Neural cell (in vitro differentiated cells): ENCODE measurements around the gene HS3ST3A1. TPM values are rescaled to one million over a fixed set of nuclear protein-coding genes. Genes with fewer than 3 reads are reported as not detected.

Source experiments
- H2AFZ ChIP-seq: fragments of 200-600, 300-800 bp; sonication (generic), shearing (Covaris generic); 2 replicates; pipeline ENCODE4 v1.6.0; 2014; ENCODE audit warnings: low read depth, mild to moderate bottlenecking, antibody characterized with exemption, low read length, moderate library complexity
- H3F3A ChIP-seq: fragments of 200-600 bp; shearing (Covaris generic); 2 replicates; pipeline ENCODE4 v1.6.1; 2016; ENCODE audit warnings: mild to moderate bottlenecking, moderate library complexity, mixed read lengths, antibody characterized with exemption, low read length; ENCODE audit not compliant: insufficient read depth, poor library complexity, severe bottlenecking
- H3K27ac ChIP-seq: fragments of 200-600, 300-800 bp; sonication (generic), shearing (Covaris generic); 2 replicates; pipeline ENCODE4 v1.5.1; 2014; ENCODE audit warnings: mild to moderate bottlenecking, low read length, moderate library complexity
- H3K27me3 ChIP-seq: fragments of 300-800, 200-600 bp; sonication (generic), shearing (Covaris generic); 2 replicates; pipeline ENCODE4 v1.6.0; 2014; ENCODE audit warnings: mild to moderate bottlenecking, low read depth, low read length, moderate library complexity; ENCODE audit not compliant: insufficient read depth
- H3K36me3 ChIP-seq: fragments of 300-800, 200-600 bp; sonication (generic), shearing (Covaris generic); 2 replicates; pipeline ENCODE4 v1.5.1; 2014; ENCODE audit warnings: mild to moderate bottlenecking, antibody characterized with exemption, low read length, moderate library complexity; ENCODE audit not compliant: insufficient read depth
- H3K4me2 ChIP-seq: fragments of 300-800, 200-600 bp; sonication (generic), shearing (Covaris generic); 2 replicates; pipeline ENCODE4 v1.6.0; 2014; ENCODE audit warnings: mild to moderate bottlenecking, low read length
- H3K4me3 ChIP-seq: fragments of 300-800, 200-600 bp; sonication (generic), shearing (Covaris generic); 2 replicates; pipeline ENCODE4 v1.5.1; 2014; ENCODE audit warnings: mild to moderate bottlenecking, low read length, moderate library complexity
- H3K79me2 ChIP-seq: fragments of 200-600 bp; shearing (Covaris generic); replicated peaks from 2 replicates; pipeline ENCODE4 v1.6.0; 2014; ENCODE audit warnings: mild to moderate bottlenecking, low read length, moderate library complexity; ENCODE audit not compliant: insufficient read depth
- H3K9ac ChIP-seq: fragments of 300-800, 200-600 bp; sonication (generic), shearing (Covaris generic); 2 replicates; pipeline ENCODE4 v1.6.1; 2016; ENCODE audit warnings: mild to moderate bottlenecking, low read length, mixed read lengths
- H3K9me2 ChIP-seq: fragments of 200-600 bp; shearing (Covaris generic); 2 replicates; pipeline ENCODE4 v1.6.1; 2016; ENCODE audit warnings: mild to moderate bottlenecking, low read length, mixed read lengths; ENCODE audit not compliant: insufficient read depth
- H3K9me3 ChIP-seq: fragments of 200-600, 300-800 bp; sonication (generic), shearing (Covaris generic); 2 replicates; pipeline ENCODE4 v1.6.1; 2016; ENCODE audit warnings: mild to moderate bottlenecking, mixed run types, low read length, moderate library complexity, mixed read lengths
- H4K20me1 ChIP-seq: fragments of 200-600 bp; shearing (Covaris generic); 2 replicates; pipeline ENCODE4 v1.6.1; 2016; ENCODE audit warnings: mild to moderate bottlenecking, mixed run types; ENCODE audit not compliant: insufficient read depth
- EP300 ChIP-seq: fragments of 450-650 bp; conservative IDR thresholded peaks from 2 replicates; pipeline ENCODE4 v1.6.1; 2014; ENCODE audit warnings: antibody characterized with exemption, mild to moderate bottlenecking, moderate library complexity; ENCODE audit not compliant: poor library complexity, severe bottlenecking
- EZH2 ChIP-seq: fragments of 200-600, 300-800 bp; shearing (Covaris generic), sonication (generic); IDR thresholded peaks from 2 replicates; pipeline ENCODE4 v1.6.1; 2014; ENCODE audit warnings: antibody characterized with exemption, low read length, borderline replicate concordance, mild to moderate bottlenecking; ENCODE audit not compliant: insufficient read depth, poor library complexity, severe bottlenecking
- MXI1 ChIP-seq: fragments of 450-650 bp; conservative IDR thresholded peaks from 2 replicates; pipeline ENCODE4 v1.6.1; 2014; ENCODE audit warnings: antibody characterized with exemption, mild to moderate bottlenecking; ENCODE audit not compliant: poor library complexity, severe bottlenecking
- POLR2AphosphoS5 ChIP-seq: IDR thresholded peaks from 2 replicates; pipeline ENCODE4 v1.6.1; 2012
- RAD21 ChIP-seq: fragments of 450-650 bp; conservative IDR thresholded peaks from 2 replicates; pipeline ENCODE4 v1.6.1; 2014; ENCODE audit warnings: antibody characterized with exemption, mild to moderate bottlenecking, moderate library complexity
- SMC3 ChIP-seq: fragments of 450-650 bp; conservative IDR thresholded peaks from 2 replicates; pipeline ENCODE4 v1.6.1; 2014; ENCODE audit warnings: antibody characterized with exemption, mild to moderate bottlenecking, moderate library complexity; ENCODE audit not compliant: poor library complexity
- TAF1 ChIP-seq: IDR thresholded peaks from 2 replicates; pipeline ENCODE4 v1.6.1; 2012; ENCODE audit warnings: low read depth
- polyA plus RNA-seq: library from polyadenylated mRNA; depleted of rRNA; stranded (reverse); fragments of >200 nt; gene quantifications from 2 replicates; pipeline ENCODE4 v1.2.3, GENCODE V29; 2014
- TF ChIP-seq, protein P1 (sequence below): fragments of 450-650 bp; IDR thresholded peaks from 2 replicates; pipeline ENCODE4 v1.5.1; 2014; ENCODE audit warnings: antibody characterized with exemption, mild to moderate bottlenecking, moderate library complexity; ENCODE audit not compliant: poor library complexity, severe bottlenecking
- TF ChIP-seq, protein P2 (sequence below): IDR thresholded peaks from 2 replicates; pipeline ENCODE4 v1.6.1; 2012; ENCODE audit warnings: borderline replicate concordance

Gene HS3ST3A1
- polyA plus RNA-seq, 1 donor from 2014 or later: 0.56 TPM

GRCh38 chr17:13582776-13583547 is 18.8 kb downstream of the HS3ST3A1 start:
- Histone ChIP-seq H4K20me1 (no peaks in the 10 kb centered on the region), H2AFZ (no peak overlapping the region)

GRCh38 chr17:13581925-13582324 is 19.8 kb downstream of the HS3ST3A1 start:
- Histone ChIP-seq H3K27ac (no peak overlapping the region), H3K9me3 (no peaks in the 10 kb centered on the region), H3K9me2 (no peaks in the 10 kb centered on the region), H3K9ac (no peak overlapping the region), H3F3A (no peaks in the 10 kb centered on the region), H3K4me2 (no peak overlapping the region), H4K20me1 (no peaks in the 10 kb centered on the region), H3K27me3 (no peaks in the 10 kb centered on the region), H3K79me2 (no peaks in the 10 kb centered on the region), H3K36me3 (no peaks in the 10 kb centered on the region), H2AFZ (no peak overlapping the region), H3K4me3 (no peak overlapping the region)
- TF ChIP-seq SMC3 (no peak), EP300 (no peak), RAD21 (no peak), TAF1 (no peak), MXI1 (no peak), EZH2 (no peak)
- TF ChIP-seq, protein P1, sequence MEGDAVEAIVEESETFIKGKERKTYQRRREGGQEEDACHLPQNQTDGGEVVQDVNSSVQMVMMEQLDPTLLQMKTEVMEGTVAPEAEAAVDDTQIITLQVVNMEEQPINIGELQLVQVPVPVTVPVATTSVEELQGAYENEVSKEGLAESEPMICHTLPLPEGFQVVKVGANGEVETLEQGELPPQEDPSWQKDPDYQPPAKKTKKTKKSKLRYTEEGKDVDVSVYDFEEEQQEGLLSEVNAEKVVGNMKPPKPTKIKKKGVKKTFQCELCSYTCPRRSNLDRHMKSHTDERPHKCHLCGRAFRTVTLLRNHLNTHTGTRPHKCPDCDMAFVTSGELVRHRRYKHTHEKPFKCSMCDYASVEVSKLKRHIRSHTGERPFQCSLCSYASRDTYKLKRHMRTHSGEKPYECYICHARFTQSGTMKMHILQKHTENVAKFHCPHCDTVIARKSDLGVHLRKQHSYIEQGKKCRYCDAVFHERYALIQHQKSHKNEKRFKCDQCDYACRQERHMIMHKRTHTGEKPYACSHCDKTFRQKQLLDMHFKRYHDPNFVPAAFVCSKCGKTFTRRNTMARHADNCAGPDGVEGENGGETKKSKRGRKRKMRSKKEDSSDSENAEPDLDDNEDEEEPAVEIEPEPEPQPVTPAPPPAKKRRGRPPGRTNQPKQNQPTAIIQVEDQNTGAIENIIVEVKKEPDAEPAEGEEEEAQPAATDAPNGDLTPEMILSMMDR: no peak

More at GRCh38 chr17:13582776-13583547, 18.8 kb downstream of the HS3ST3A1 start:
- H3K79me2 ChIP-seq: no peaks in the 10 kb centered on the region
- no peaks in the 10 kb centered on the region for H3K36me3 ChIP-seq
- H3K9ac ChIP-seq: no peak overlapping the region
- no peak overlapping the region for H3K4me2 ChIP-seq
- H3K4me3 ChIP-seq: no peak overlapping the region
- no peaks in the 10 kb centered on the region for H3K27me3 ChIP-seq
- H3K9me3 ChIP-seq: no peaks in the 10 kb centered on the region
- no peaks in the 10 kb centered on the region for H3K9me2 ChIP-seq
- no peak for TF ChIP-seq POLR2AphosphoS5
- H3F3A ChIP-seq: no peaks in the 10 kb centered on the region
- no peak overlapping the region for H3K27ac ChIP-seq

DNA sequence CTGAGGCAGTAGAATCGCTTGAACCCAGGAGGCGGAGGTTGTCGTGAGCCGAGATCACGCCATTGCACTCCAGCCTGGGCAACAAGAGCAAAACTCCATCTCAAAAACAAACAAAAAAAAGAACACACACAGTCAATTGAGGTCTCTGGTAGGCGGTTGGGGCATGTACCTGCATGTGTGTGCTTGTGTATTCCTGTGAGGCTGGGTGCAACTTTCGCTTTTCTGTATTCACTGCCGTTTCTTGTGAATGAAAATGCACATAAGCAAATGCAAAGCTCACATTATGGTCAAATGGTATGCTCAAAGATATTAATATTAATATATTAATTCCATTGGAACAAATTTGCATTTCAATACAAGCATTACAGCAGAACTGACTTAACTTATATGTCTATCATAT is 20.9 kb downstream of the HS3ST3A1 start:
- no peaks in the 10 kb centered on the region for H3K9me2 ChIP-seq
- H3K9me3 ChIP-seq: no peaks in the 10 kb centered on the region
- no peaks in the 10 kb centered on the region for H4K20me1 ChIP-seq
- H3K79me2 ChIP-seq: no peaks in the 10 kb centered on the region
- no peak for TF ChIP-seq RAD21
- TF ChIP-seq TAF1: no peak
- no peak for TF ChIP-seq EP300
- TF ChIP-seq, protein P2, sequence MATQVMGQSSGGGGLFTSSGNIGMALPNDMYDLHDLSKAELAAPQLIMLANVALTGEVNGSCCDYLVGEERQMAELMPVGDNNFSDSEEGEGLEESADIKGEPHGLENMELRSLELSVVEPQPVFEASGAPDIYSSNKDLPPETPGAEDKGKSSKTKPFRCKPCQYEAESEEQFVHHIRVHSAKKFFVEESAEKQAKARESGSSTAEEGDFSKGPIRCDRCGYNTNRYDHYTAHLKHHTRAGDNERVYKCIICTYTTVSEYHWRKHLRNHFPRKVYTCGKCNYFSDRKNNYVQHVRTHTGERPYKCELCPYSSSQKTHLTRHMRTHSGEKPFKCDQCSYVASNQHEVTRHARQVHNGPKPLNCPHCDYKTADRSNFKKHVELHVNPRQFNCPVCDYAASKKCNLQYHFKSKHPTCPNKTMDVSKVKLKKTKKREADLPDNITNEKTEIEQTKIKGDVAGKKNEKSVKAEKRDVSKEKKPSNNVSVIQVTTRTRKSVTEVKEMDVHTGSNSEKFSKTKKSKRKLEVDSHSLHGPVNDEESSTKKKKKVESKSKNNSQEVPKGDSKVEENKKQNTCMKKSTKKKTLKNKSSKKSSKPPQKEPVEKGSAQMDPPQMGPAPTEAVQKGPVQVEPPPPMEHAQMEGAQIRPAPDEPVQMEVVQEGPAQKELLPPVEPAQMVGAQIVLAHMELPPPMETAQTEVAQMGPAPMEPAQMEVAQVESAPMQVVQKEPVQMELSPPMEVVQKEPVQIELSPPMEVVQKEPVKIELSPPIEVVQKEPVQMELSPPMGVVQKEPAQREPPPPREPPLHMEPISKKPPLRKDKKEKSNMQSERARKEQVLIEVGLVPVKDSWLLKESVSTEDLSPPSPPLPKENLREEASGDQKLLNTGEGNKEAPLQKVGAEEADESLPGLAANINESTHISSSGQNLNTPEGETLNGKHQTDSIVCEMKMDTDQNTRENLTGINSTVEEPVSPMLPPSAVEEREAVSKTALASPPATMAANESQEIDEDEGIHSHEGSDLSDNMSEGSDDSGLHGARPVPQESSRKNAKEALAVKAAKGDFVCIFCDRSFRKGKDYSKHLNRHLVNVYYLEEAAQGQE: no peak
- no peak for TF ChIP-seq SMC3
- TF ChIP-seq MXI1: no peak
- TF ChIP-seq EZH2: no peak
- no peak for TF ChIP-seq POLR2AphosphoS5
- TF ChIP-seq, protein P1: no peak
- no peak overlapping the region for H3K9ac ChIP-seq
- no peak overlapping the region for H3K4me2 ChIP-seq
- no peak overlapping the region for H3K4me3 ChIP-seq
- no peak overlapping the region for H2AFZ ChIP-seq
- no peaks in the 10 kb centered on the region for H3K27me3 ChIP-seq
- no peak overlapping the region for H3K27ac ChIP-seq
- no peaks in the 10 kb centered on the region for H3K36me3 ChIP-seq
- H3F3A ChIP-seq: no peaks in the 10 kb centered on the region
